ENCODE data around the gene ZNF425.
"Not testable (repeated sequence)": the region's sequence is repeated elsewhere in the genome, so short reads cannot be mapped to it uniquely, and the experiment has no call there.

ZNF425 gene, protein sequence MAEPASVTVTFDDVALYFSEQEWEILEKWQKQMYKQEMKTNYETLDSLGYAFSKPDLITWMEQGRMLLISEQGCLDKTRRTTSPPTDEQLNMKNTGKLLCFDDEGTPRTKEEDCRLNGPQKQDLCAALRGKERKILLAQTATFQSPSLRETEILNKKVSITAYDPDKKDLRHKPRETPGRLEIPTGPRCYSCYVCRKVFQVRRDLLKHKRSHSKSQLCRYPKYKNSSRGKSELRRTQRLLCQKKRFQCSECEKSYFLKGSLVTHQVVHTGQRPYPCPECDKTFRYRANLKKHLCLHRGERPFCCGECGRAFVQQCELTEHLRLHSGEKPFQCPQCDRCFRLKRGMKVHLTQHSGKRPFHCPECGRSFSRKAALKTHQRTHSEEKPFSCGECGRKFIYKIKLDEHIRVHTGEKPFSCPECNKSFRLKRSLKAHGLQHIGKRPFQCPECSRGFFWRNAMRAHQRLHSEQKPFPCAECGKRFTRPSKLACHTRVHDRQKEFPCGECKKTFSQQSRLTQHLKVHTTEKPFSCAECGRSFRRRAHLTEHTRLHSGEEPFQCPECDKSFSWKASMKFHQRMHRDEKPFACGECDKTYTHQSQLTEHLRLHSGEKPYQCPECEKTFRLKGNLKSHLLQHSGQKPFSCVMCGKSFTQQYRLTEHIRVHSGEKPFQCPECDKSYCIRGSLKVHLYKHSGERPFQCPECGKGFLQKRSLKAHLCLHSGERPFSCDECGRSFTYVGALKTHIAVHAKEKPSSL

DNA sequence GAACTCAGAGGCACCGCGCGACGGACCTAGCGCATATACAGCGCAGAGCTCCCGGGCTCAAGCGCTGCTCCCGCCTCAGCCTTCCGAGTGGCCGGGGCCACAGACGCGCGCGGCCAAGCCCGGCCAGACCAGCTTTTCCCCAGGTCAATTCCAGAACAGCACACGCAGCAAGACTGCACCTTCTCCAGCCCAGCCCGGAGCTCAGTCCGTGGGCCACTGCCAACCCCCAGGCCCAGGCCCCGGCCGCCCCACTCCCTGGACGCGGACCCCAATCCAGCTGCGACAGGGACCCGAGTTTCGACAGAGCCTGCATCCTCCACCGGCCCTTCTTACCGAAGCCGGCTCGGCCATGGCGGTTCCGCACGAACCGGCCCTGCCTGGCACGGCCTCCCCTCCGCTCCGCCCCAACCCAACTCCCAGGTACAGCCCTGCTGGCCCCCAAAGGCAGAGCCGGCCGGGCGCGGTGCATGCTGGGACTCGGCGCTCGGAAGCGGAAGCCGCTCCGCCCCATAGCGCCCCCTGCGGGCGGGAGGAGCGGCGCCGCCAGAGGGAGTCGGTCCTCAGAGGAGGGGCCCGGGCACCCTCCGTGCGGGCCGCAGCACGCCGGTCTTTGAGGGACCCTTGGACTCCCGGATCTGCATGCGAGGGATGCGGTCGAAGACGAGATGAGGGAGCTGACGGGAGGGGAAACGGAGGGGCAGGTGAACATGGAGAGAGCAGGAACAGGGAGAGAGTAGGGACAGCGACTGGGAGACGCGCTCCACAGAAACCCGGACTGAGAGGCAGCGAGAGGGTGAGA lies at the start of gene ZNF425:
TSS of gene ZNF425 (minus strand) at position 462 of the 799 bp plus-strand sequence. CDS start at position 351, 111 bp downstream.
- peak; percentile 95 for DNase-seq

DNA sequence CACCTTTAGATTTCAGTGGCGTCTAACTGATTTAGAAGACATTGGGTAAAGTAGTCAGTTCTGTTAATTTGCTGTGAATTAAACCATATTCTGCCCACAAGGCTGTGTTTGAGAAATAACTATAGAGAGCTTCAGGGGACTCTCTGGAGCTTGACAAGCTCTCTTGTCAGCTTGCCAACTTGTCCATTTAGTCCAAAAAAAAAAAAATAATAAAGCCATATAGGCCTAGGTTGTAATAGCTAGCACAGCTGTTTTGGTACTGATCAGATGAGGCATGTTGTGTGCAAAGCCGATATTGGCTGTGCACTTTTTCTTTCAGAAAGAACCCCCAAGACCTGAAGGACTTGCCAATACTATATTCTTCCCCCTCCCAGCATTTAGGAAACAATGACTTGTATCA lies 49.0 kb upstream of the ZNF425 start:
- DNase-seq, result no peak

DNA sequence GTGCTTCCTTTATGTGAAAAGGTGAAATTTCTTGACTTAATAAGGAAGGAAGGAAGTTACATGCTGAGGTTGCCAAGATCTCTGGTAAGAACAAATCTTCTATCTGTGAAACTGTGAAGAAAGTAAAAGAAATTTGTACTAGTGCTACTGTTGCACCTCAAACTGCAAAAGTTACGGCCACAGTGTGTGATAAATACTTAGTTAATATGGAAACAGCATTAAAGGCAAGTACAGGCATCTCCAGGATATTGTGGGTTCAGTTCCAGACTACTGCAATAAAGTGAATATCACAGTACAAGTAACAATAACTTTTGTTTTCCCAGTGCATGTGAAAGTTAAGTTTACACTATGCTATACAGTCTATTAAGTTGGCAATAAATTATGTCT lies 46.4 kb upstream of the ZNF425 start:
- DNase-seq, result no peak

DNA sequence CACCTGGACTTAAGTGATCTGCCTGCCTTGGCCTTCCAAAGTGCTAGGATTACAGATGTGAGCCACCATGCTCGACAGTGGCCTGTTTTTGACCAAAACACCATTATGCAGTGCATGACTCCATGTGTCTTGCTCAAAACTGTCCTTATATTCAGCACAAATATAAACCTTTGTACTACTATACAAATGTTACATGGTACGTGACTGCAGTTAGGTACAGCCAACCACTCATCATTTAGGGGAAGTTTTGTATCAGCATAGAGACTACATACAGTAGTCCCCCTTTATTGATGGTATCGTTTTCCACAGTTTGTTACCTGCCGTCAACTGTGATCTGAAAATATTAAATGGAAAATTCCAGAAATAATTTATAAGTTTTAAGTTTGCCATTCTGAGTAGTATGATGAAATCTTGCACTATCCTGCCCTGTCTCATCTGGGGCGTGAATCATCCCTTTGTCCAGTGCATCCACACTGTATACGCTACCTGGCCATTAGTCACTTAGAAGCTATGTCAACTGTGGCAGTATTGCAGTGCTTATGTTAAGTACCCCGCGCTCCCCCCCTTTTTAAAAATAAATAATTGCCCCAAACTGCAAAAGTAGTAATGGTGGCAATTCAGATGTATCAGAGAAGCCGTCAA lies 45.9 kb upstream of the ZNF425 start:
- no peak for DNase-seq

DNA sequence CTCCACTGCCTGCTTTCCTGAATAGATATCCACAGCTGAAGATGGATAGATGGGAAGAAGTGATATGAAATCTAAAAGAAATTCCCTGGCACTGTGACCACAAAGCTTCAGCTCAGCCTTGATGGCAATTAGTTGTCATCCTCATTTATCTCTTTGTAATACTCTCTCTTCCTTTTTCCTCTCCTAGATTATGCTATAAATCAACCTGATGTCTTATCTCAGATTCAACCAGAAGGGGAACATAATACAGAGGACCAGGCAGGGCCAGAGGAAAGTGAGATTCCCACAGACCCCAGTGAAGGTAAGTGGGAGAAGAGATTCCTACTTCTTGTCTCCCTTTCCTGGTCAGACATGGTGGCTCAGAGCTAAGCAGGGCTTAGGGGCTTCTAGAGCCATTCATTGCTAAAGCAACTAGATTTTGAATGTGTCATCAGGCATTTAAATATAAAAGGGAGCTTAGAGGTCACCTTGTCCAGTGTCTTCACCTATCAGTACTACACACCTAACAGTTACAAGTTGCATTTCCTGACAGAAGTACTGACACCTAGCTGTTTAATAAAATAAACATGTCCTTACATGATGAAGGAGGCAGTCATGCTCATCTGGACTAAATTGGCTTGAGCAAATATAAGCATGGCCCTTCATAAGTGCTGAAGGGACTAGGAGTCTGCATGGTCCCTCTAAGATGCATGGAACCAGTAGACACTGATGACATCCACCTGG lies 40.7 kb upstream of the ZNF425 start:
- DNase-seq, result no peak

DNA sequence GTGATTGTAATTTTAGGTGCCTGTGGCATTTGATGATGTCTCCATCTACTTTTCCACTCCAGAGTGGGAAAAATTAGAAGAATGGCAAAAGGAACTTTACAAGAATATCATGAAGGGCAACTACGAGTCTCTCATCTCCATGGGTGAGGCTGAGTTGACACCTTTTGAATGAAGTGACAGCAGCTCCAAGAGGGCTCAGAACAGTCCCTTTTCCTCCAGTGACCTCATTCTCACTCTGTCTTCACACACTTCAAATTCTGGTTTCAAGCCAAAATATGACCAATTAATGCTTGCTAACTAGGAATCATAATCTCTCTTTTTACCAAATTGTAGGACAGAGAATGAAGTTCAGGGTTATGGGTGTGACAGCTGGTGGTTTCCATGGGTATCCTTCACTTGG lies 40.0 kb upstream of the ZNF425 start:
- no peak for DNase-seq

DNA sequence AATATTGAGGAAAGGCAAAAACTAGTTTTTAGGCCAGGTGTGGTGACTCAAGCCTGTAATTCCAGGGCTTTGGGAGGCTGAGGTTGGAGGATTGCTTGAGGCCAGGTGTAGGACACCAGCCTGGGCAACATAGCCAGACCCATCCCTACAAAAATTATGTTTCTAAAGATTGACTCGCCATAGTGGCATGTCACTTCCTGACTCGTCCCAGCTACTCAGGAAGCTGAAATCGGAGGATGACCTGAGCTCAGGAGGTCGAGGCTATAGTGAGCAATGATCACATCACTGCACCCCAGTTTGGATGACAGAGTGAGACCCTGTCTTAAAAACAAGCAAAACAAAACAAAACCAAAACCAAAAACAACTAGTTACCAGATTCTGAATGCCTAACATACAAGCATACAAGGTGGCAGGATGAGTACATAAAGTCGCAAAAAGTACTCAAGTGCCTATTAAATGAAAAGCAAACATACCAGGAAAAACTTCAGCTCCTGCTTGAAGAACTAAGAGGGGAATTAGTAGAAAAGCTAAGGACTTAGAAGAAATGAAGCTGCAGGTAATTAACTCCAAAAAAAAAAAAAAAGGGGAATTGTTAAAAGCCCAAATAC lies 35.2 kb upstream of the ZNF425 start:
- DNase-seq, result no peak

DNA sequence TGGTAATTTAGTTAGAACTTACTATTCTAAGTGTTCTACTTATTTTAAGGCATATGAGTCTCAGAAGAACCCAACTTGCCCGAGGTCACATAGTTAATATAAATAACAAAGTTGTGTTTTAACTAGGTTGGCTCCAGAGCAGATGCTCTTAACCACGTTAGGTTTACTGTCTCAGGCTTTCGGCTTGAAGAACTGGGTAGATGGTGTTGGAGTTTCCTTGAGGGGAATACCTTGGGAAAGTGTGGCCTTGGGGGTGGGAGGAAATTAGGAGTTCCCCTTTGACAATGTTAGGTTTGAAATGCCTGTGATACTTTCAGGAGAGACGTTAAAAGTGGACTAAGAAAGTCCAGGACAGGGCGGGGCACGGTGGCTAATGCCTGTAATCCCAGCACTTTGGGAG lies 30.8 kb upstream of the ZNF425 start:
- DNase-seq, result no peak

DNA sequence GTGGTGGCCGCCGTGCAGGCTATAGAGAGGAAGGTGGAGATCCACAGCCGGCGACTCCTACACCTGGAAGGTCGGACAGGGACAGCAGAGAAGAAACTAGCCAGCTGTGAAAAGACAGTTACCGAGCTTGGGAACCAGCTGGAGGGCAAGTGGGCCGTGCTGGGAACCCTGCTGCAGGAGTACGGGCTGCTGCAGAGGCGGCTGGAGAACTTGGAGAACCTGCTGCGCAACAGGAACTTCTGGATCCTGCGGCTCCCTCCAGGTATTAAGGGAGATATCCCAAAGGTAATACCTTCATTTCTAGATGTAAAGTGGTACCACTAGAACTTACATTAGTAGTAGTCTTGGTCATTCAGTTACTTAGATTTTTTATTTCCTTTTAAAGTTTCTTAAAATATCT lies 27.9 kb upstream of the ZNF425 start:
- DNase-seq, result no peak

DNA sequence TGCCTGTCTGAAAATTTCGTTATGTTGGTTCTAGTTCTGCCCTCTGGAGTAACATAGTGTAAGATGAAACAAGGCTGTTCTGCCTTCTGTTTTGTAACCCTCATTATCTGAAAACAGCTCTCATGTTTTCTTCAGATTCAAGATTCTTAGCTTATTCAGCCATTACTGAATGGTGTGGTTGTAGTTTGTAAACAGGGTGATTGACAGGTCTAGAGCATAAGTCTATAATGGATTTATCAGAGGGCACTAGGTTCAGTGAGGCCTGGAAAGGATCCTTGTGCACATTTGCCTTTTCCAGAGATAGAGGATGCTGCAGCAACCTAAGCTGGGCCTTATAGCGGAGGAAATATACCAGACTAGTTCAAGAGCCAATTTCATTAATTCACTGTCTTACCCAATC lies 27.2 kb upstream of the ZNF425 start:
- DNase-seq, result no peak

DNA sequence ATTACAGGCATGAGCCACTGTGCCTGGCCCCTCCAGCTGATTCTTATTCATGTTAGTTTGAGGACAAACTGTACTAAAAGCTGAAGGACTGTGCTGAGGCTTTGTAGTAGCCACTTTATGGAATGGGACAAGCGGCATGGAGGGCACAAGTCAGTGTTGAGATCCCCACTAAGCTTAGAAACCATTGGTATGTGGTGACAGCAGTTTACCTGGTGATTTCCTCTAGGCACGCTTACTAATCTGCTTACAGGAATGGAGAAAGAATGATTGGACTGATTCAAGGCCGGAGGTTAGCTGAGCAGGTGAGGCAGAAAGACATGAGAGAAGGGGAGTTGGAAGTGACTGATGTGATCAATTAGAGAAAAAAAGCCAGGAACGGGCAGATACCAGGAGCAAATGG lies 24.9 kb upstream of the ZNF425 start:
- DNase-seq, result no peak

DNA sequence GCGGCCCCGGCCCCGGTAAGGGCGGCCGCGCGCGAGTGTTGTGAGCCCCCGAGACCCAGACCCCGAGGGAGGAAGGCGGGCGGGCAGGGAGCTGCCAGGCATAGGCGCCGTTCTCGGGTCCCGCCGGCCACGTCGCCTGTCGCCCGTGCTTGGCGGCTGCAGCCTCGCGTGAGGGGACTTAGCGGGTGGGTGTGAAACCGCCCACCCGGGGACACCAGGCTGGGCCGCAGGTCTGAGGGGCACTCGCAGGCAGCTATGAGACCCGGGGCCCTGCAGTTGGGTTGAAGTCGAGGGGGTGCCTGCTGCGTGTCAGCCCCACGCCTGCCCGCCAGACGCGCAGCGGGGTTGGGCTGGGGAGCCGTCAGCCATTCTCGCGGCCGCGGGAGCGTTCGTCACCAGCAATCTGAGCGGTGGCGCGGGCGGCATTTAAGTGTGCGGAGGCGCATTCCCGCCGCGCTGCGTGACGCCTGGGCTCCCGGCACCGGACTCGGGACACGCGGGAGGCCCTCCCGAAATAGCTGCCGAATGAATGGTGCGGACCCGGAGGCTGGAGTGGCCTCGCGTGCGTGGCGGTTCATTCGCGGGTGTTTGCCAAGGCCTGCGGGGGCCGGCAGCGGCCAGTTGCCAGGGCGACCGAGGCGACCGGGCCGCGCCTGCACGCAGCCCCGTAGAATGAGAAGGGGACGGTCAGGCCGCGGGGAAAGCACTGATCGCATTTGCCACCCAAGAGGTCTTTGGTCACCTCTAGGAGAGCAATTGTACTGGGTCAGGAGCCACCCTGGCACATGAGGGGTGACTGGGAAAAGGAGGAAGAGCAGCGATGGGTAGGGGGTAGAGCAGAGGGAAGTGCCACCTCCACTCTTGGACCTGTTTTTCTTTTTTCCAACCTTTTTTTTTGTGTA lies 21.9 kb upstream of the ZNF425 start:
- peak; percentile 75 for DNase-seq

DNA sequence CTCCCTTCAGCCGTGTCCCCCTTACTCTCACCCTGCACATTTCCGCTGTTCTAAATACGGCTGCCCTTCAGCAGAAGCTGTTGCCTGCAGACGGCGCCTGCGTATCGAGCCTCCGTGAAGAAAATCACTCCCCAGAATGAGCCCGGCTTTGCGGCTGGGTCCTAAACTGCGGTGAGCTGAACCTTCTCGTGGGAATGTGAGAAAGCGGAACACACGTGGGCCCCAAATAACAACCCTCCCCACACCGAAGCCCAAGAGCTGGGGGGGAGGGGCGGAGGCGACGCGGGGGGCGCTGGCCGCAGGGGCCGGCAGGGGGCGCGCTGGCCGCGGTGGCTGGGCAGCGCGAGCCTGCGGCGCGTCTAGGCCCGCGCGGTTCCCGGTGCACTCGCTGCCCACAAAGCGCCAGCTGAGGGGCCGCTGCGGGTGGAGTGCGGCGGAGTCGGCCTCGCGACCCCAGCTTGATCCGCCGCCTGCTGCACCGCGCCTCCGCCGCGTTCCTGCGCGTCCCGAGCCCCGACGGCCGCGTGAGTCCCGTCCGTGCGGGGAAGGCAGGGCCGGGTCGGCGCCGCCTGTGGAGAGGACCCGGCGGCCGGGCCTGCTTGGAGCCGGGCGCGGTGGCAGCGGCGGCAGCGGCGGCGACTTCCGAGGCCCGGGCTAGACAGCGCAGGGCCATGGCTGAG lies 21.1 kb upstream of the ZNF425 start, which contains the start of gene ZNF398:
TSS of gene ZNF398 (plus strand) at position 382 of the 680 bp plus-strand sequence. CDS start at position 672, 290 bp downstream.
- DNase-seq, result peak; percentile 81

DNA sequence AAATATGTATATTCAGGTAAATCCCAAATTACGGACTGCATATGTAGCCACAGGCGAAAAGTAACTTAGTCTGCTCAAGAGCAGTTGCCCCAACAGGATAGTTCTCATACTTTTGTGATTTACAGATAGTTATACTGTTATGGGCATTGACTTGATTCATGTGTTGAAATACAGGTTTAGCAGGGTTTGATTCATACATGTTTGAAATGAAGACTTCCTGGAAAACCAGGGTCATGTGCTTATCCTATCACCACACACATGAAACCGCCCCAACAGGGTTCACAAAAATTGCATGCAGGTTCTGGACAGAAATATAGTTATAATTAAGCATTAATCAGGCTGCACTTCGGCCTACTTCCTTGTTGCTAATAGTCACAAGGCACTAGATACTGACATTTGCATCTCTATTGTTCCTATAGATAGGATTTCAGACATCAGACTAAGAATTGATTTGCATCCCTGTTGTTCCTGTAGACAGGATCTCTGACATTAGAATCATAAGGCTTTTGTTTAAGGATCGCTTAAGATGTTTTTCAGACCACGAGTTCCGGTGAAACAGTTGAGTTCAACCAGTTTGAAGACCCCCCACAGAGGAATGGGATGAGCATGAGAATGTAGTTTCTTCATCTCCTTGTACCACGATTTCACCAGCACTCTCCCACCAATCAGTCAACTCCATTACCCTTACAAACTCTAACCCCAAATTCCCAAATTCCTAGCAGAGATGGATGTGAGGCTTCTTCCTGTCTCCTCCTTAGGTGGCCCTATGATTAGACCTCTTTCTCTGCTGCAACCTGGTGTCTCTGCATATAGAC lies 19.1 kb upstream of the ZNF425 start:
- DNase-seq, result no peak

DNA sequence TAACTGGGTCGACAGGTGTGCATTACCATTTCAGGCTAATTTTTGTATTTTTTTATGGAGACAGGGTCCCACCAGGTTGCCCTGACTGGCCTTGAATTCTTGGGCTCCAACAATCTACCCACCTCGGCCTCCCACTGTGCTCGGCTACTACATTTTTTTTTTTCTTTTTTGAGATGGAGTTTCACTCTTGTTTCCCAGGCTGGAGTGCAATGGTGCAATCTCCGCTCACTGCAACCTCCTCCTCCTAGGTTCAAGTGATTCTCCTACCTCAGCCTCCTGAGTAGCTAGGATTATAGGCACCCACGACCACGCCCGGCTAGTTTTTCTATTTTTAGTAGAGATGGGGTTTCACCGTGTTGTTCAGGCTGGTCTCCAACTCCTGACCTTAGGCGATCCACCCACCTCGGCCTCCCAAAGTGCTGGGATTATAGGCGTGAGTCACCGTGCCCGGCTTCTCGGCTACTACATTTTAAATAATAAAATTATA lies 18.4 kb upstream of the ZNF425 start:
- not testable (repeated sequence) for DNase-seq

DNA sequence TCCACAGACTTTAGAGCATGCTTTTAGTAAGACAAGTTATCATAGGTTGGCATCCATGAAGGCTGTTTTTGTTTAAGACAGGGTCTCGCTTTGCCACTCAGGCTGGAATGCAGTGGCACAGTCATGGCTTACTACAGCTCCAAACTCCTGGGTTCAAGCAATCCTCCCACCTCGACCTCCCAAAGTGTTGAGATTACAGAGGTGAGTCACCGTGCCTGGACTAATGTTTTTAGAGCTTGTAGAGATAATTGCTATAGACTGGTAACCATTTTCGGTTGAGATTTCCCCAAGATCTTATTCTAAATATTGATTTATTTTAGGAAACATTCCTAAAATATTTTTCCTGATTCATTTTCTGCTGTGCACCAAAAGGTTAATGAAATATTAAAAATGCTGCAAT lies 15.8 kb upstream of the ZNF425 start:
- DNase-seq, result no peak

DNA sequence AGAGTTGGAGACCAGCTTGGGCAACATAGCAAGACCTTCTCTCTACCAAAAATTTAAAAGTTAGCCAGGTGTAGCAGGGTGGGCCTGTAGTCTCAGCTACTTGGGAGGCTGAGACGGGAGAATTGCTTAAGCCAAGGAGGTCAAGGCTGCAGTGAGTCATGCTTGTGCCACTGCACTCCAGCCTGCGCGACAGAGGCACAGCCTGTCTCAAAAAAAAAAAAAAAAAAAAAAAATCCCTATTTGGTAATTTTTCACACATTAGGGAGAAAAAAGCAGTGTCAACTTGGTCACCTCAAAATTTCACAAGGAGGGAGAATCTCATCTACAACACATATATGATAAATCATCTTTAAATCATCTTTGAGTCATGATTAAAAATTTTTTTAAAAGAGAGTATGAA lies 14.7 kb upstream of the ZNF425 start:
- DNase-seq, result no peak

DNA sequence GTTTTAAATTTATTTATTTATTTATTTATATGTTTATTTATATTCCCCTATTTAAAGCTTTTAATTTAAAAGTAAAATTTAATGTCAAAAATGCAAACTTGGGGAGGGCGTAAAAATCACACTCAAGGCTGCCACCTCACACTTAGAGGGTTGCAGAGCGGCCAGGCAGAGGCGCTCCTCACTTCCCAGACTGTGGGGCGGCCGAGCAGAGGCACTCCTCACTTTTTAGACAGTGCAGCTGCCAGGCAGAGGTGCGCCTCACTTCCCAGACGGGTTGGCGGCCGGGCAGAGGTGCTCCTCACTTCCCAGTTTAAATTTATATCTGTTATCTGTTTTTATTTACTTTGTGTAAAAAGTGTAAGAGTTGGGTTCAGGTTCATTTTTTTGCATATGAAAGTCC lies 10.0 kb upstream of the ZNF425 start:
- DNase-seq, result no peak
